AG04449 (cell line): Measurements from ENCODE around the gene KIAA1958.

Experiments used
- CTCF ChIA-PET: fragments of 350-600 bp; formaldehyde crosslinking; extraction: SDS; loops from one replicate; lab custom pipeline; 2021; ENCODE audit warnings: antibody characterized with exemption; lab: Yijun Ruan, JAX
- POLR2A ChIA-PET: fragments of 400-600, 350-600 bp; formaldehyde crosslinking; extraction: SDS; loops from one replicate; lab custom pipeline; 2020; ENCODE audit warnings: antibody characterized with exemption, inconsistent platforms; lab: Yijun Ruan, JAX
- DNase-seq: peaks from one replicate; pipeline ENCODE4 v3.0.0-alpha.2; 2010; ENCODE audit warnings: low read depth, low spot score
- H3K4me3 ChIP-seq: 2 replicates; pipeline ENCODE4 v1.5.1; 2011; ENCODE audit warnings: low read depth, mild to moderate bottlenecking, control low read depth, low read length
- TF ChIP-seq, protein P1 (sequence below): IDR thresholded peaks from one replicate; pipeline ENCODE4 v1.5.1; 2011; ENCODE audit warnings: mild to moderate bottlenecking, moderate library complexity, low read length, control low read depth, inconsistent platforms; ENCODE audit not compliant: insufficient read depth; ENCODE audit errors: missing control alignments

The KIAA1958 gene

GRCh38 chr9:112443636-112444035, 43.0 kb upstream of the KIAA1958 start:
- TF ChIP-seq, protein P1, sequence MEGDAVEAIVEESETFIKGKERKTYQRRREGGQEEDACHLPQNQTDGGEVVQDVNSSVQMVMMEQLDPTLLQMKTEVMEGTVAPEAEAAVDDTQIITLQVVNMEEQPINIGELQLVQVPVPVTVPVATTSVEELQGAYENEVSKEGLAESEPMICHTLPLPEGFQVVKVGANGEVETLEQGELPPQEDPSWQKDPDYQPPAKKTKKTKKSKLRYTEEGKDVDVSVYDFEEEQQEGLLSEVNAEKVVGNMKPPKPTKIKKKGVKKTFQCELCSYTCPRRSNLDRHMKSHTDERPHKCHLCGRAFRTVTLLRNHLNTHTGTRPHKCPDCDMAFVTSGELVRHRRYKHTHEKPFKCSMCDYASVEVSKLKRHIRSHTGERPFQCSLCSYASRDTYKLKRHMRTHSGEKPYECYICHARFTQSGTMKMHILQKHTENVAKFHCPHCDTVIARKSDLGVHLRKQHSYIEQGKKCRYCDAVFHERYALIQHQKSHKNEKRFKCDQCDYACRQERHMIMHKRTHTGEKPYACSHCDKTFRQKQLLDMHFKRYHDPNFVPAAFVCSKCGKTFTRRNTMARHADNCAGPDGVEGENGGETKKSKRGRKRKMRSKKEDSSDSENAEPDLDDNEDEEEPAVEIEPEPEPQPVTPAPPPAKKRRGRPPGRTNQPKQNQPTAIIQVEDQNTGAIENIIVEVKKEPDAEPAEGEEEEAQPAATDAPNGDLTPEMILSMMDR: no peak
- DNase-seq: no peak
- POLR2A ChIA-PET: no interaction called here
- H3K4me3 ChIP-seq: no peak overlapping the region
- CTCF ChIA-PET: interaction anchor here (0.9 to 5.2 kb wide), 14 partner anchors 9 to 312 kb away, joined by 3 to 52 read pairs (median 4); no protein-coding TSS in a partner anchor

GRCh38 chr9:112445196-112445595, 41.4 kb upstream of the KIAA1958 start:
- POLR2A ChIA-PET: no interaction called here
- DNase-seq: no peak
- CTCF ChIA-PET: interaction anchor here (2.8 to 5.2 kb wide), 4 partner anchors 12 to 267 kb away, joined by 8 to 52 read pairs (median 38); no protein-coding TSS in a partner anchor
- H3K4me3 ChIP-seq: no peak overlapping the region
- TF ChIP-seq, protein P1: no peak

GRCh38 chr9:112446080-112446479, 40.5 kb upstream of the KIAA1958 start:
- ChIA-PET POLR2A (no interaction called here), CTCF (interaction anchor here (0.9 to 5.2 kb wide), 3 partner anchors 14 to 265 kb away, joined by 4 to 52 read pairs (median 4); no protein-coding TSS in a partner anchor)
- no peak overlapping the region for H3K4me3 ChIP-seq
- TF ChIP-seq, protein P1: no peak
- no peak for DNase-seq

- no peak for DNase-seq
- ChIA-PET CTCF (interaction anchor here (0.9 to 5.2 kb wide), 4 partner anchors 15 to 265 kb away, joined by 3 to 52 read pairs (median 4); no protein-coding TSS in a partner anchor), POLR2A (no interaction called here)
- TF ChIP-seq, protein P1: no peak
- H3K4me3 ChIP-seq: no peak overlapping the region
These were observed 40.1 kb upstream of the KIAA1958 start for GRCh38 chr9:112446526-112446925.

DNA sequence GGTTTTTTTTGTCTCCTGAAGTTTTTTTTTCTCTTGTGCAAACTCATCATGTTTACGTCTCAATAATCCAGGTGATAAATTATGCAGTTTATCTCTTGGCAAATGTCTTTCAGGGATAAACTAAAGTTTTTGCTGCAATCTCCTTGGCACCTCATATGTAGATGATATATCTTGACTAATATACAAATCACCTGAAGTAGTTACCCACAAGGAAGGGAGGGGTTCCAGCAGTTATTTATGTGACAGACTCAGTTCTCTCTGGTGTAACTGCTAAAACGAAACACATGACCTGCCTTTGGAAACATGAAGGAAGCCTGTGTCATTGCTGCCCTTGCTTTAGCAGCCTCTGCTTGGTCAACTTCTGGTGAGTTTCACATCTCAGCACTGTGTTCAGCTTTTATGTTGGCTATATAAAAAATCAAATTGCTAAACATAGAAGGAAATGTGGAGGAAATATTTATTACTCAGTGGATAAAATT, 39.3 kb upstream of the KIAA1958 start:
- ChIA-PET POLR2A (interaction anchor here (0.6 kb wide), 1 partner anchor 137 kb away, joined by 4 read pairs; no protein-coding TSS in a partner anchor), CTCF (interaction anchor here (1.0 to 1.6 kb wide), 3 partner anchors 16 to 264 kb away, joined by 3 to 5 read pairs (median 4); no protein-coding TSS in a partner anchor)
- TF ChIP-seq, protein P1: no peak
- no peak overlapping the region for H3K4me3 ChIP-seq
- peak; percentile 59 for DNase-seq

DNA sequence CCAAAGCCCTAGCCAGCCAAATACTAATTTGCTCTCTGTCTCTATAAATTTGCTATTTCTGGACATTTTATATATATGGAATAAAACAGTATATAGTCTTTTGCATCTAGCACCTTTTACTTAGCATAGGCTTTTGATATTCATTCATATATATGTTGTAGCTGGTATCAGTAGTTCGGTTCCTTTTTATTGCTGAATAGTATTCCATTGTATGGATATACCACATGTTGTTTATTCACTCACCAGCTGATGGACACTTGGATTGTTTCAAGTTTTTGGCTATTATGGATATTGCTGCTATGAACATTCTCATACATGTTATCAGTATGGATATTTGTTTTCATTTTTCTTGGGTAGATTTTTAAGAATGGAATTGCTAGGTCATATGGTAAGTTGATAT, 23.8 kb upstream of the KIAA1958 start:
- TF ChIP-seq, protein P1: no peak
- H3K4me3 ChIP-seq: no peak overlapping the region
- ChIA-PET CTCF (interaction anchor here (1.1 to 1.3 kb wide), 2 partner anchors 14 to 249 kb away, joined by 3 to 4 read pairs; no protein-coding TSS in a partner anchor), POLR2A (no interaction called here)
- DNase-seq: no peak
